ENCODE results near the gene CCDC177. TPM values are rescaled to one million over a fixed set of nuclear protein-coding genes. Genes with fewer than 3 reads are reported as not detected.
A peak's percentile ranks its signal among the peaks of the same experiment; 100 is the strongest.

The CCDC177 gene
- total RNA-seq, 1 experiment from 2014 or later, result not detected

DNA sequence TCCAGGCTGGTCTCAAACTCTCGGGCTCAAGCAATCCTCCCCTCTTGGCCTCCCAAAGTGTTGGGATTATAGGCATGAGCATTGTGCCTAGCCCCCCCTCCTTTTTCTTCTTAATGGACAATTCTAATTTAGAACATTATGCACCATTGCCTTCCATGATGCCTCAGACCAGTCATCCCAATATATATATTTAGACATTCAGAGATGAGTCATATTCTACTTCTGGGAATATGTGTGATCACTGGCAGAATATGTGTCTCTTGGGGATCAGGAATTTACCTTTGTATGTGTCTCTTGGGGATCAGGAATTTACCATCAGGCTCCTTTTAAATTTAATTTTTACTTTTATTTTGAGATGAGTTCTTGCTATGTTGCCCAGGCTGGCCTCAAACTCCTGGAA is 7.5 kb upstream of the CCDC177 start:
- ChIA-PET CTCF (no interaction called here), POLR2A (ENCODE audit: unreplicated experiment) (no interaction called here)
- Histone ChIP-seq H3K79me2 (ENCODE audit: low read depth) (no peaks in the 10 kb centered on the region), H3K4me3 (no peak overlapping the region), H3K4me2 (no peak overlapping the region), H2AFZ (no peak overlapping the region), H3K27me3 (ENCODE audit: insufficient read depth, low read depth) (no peaks in the 10 kb centered on the region), H3K9me3 (ENCODE audit: insufficient read depth, low read depth) (no peaks in the 10 kb centered on the region), H3K9me2 (ENCODE audit: insufficient read depth) (no peaks in the 10 kb centered on the region), H4K20me1 (ENCODE audit: insufficient read depth) (no peaks in the 10 kb centered on the region), H3K36me3 (ENCODE audit: low read depth) (no peaks in the 10 kb centered on the region), H3K27ac (no peak overlapping the region), H3F3A (ENCODE audit: insufficient read depth, low read depth) (peaks cover 11% of the 10 kb centered on the region; the same call in 1 of the 2 replicates), H3K4me1 (replicated peaks; ENCODE audit: insufficient read depth) (peaks cover 13% of the 10 kb centered on the region)
- no peak for DNase-seq
- BruUV-seq (replicated peaks), result no TSS peak
- intact Hi-C loops (cut with micrococcal nuclease; ENCODE audit: unreplicated experiment), result no loop called here
- no peak for TF ChIP-seq EZH2 (IDR thresholded peaks at IDR 0.05; ENCODE audit: low read depth)
- TF ChIP-seq, protein P1, sequence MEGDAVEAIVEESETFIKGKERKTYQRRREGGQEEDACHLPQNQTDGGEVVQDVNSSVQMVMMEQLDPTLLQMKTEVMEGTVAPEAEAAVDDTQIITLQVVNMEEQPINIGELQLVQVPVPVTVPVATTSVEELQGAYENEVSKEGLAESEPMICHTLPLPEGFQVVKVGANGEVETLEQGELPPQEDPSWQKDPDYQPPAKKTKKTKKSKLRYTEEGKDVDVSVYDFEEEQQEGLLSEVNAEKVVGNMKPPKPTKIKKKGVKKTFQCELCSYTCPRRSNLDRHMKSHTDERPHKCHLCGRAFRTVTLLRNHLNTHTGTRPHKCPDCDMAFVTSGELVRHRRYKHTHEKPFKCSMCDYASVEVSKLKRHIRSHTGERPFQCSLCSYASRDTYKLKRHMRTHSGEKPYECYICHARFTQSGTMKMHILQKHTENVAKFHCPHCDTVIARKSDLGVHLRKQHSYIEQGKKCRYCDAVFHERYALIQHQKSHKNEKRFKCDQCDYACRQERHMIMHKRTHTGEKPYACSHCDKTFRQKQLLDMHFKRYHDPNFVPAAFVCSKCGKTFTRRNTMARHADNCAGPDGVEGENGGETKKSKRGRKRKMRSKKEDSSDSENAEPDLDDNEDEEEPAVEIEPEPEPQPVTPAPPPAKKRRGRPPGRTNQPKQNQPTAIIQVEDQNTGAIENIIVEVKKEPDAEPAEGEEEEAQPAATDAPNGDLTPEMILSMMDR (conservative IDR thresholded peaks at IDR 0.05), result no peak

DNA sequence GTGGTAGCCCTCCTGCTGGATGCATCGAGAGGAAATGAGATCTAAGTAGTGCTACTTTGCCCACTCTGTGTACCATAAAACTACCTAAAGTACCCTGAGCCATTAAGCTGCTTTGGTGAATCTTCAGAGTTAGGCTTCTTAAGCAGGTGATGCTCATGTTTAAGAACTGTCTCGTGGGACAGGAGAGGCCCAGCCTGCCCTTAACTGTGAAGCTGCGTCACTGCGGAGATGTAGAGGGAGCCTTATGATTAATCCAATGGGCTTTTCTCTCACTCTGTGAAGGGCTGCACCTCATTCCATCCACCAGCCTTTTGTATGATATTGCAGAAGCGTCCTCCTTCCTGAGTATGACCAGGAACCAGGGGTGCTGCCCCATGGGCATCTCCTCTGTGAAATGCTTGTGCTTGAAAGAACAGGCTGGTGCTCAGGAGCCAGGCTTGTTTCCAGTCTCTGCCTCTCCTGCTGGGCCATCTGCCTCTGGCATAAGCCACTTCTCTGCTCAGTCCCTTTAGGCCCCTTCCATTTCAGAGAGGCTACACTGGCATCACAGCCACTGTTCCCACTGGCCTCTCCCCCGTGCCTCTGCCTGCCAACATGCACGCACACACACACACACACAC is 6.8 kb upstream of the CCDC177 start:
- Histone ChIP-seq H3K4me1 (replicated peaks; ENCODE audit: insufficient read depth) (peaks cover 15% of the 10 kb centered on the region), H3K9me3 (ENCODE audit: insufficient read depth, low read depth) (no peaks in the 10 kb centered on the region), H3K27ac (no peak overlapping the region), H2AFZ (no peak overlapping the region), H3F3A (ENCODE audit: insufficient read depth, low read depth) (peaks cover 11% of the 10 kb centered on the region; the same call in 1 of the 2 replicates), H3K9me2 (ENCODE audit: insufficient read depth) (no peaks in the 10 kb centered on the region), H3K79me2 (ENCODE audit: low read depth) (no peaks in the 10 kb centered on the region), H3K27me3 (ENCODE audit: insufficient read depth, low read depth) (no peaks in the 10 kb centered on the region), H3K4me2 (no peak overlapping the region), H3K36me3 (ENCODE audit: low read depth) (no peaks in the 10 kb centered on the region), H4K20me1 (ENCODE audit: insufficient read depth) (no peaks in the 10 kb centered on the region), H3K4me3 (no peak overlapping the region)
- TF ChIP-seq, protein P1 (conservative IDR thresholded peaks at IDR 0.05), result no peak
- no peak for TF ChIP-seq EZH2 (IDR thresholded peaks at IDR 0.05; ENCODE audit: low read depth)
- DNase-seq, result no peak
- POLR2A ChIA-PET (ENCODE audit: unreplicated experiment), result no interaction called here
- CTCF ChIA-PET, result interaction anchor here (0.7 kb wide), 2 partner anchors 34 to 172 kb away, joined by 7 to 9 read pairs; no protein-coding TSS in a partner anchor
- no TSS peak for BruUV-seq (replicated peaks)
- intact Hi-C loops (cut with micrococcal nuclease; ENCODE audit: unreplicated experiment), result no loop called here

DNA sequence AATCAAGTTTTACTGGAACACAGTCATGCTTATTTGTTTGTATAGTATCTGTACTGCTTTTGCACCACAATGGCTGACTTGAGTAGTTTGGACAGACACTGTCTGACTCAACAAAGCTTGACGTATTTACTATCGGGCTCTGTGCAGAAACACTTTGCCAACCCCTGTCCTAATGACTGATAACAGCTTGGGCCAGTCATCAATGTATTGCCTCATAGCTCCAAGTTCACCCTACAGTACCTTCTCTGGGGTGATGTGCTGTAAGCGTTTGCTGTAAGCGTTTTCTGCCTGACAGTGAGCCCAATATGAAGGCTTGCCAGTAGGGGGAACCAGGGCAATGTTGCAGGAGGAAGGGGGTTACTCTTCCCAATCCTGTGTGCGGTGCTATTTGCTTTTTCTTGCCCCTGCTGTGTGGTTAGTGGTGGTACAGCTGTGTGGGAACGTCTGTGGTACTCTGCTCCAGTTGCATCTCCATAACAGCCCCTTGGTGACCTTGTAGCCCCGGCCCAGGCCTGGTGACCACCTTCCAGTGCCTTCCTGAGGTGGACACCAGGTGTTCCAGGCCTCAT is 5.4 kb upstream of the CCDC177 start:
- H3K27ac ChIP-seq, result no peak overlapping the region
- no TSS peak for BruUV-seq (replicated peaks)
- TF ChIP-seq, protein P1 (conservative IDR thresholded peaks at IDR 0.05), result peak; percentile 64; the same call in 1 of the 2 replicates
- TF ChIP-seq EZH2 (IDR thresholded peaks at IDR 0.05; ENCODE audit: low read depth), result no peak
- DNase-seq, result peak; percentile 44 to 95
- H3K79me2 ChIP-seq (ENCODE audit: low read depth), result no peaks in the 10 kb centered on the region
- H3K9me2 ChIP-seq (ENCODE audit: insufficient read depth), result no peaks in the 10 kb centered on the region
- intact Hi-C loops (cut with micrococcal nuclease; ENCODE audit: unreplicated experiment), result no loop called here
- POLR2A ChIA-PET (ENCODE audit: unreplicated experiment), result no interaction called here
- H3F3A ChIP-seq (ENCODE audit: insufficient read depth, low read depth), result peaks cover 11% of the 10 kb centered on the region; the same call in 1 of the 2 replicates
- H3K4me3 ChIP-seq, result no peak overlapping the region
- no peak overlapping the region for H2AFZ ChIP-seq
- CTCF ChIA-PET, result no interaction called here
- H3K4me2 ChIP-seq, result peak overlapping the region; percentile 31
- H4K20me1 ChIP-seq (ENCODE audit: insufficient read depth), result no peaks in the 10 kb centered on the region
- H3K36me3 ChIP-seq (ENCODE audit: low read depth), result no peaks in the 10 kb centered on the region
- no peaks in the 10 kb centered on the region for H3K27me3 ChIP-seq (ENCODE audit: insufficient read depth, low read depth)
- H3K9me3 ChIP-seq (ENCODE audit: insufficient read depth, low read depth), result no peaks in the 10 kb centered on the region
- peaks cover 21% of the 10 kb centered on the region for H3K4me1 ChIP-seq (replicated peaks; ENCODE audit: insufficient read depth)
